ENCODE measurements around the gene FCHO2.

FCHO2 gene

DNA sequence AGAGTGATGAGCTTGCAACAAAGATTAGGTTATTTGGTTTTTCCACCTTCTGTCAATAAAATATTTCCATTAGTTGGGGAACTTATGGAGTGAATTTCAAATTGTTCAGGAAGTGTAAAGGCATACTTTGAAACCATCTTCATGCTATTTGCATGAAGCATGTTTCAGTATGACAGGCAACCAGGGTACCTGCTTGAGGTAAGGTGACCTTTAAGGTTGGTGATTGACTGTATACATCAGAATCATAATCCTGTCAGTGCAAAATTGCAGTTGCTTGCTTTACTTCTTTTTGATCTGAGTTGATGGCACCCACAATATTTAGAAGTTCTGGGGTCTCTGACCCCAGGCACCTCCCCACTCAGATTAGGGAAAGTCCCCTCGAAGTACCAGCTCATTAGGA lies 138.6 kb downstream of the FCHO2 start:
- no peak overlapping the region for H3K27ac ChIP-seq (ENCODE audit: low read length)
- peaks cover 3 to 12% of the 10 kb centered on the region in 2 donors for H3K9me3 ChIP-seq (ENCODE audit: control insufficient read depth in 1 of 2, low read length in 2 of 2)
- no peak overlapping the region for H3K4me3 ChIP-seq (ENCODE audit: low read depth in 1 of 2, low read length in 2 of 2)

DNA sequence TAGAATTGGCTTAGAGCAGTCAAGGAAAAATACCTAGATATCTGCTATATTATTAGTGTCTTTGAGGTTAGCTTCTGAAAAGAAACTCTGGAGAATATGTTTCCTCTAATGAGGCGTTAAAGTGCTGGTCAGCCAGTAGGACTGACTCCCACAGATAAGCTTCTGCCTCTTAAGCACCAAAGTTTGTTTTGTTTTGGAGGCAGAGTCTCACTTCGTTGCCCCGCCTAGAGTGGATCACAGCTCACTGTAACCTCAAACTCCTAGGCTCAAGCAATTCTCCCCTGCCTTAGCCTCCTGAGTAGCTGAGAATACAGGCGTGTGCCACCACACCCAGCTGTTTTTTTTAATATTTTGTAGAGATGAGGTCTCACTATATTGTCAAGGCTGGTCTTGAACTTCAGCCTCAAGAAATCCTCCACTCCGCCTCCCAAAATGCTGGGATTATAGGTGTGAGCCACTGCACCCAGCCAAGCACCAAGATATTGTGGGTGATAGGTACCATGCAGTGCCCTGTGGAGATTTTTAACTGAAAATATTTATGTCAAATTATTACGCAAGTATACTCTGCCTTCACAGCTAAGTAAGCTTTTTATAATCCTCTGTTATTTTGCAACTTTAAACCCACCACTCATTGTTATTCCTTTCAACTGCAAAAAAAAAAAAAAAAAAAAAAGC lies 139.9 kb downstream of the FCHO2 start:
- Histone ChIP-seq H3K27me3 (ENCODE audit: low read depth, low read length) (no peaks in the 10 kb centered on the region), H3K9me3 (ENCODE audit: control insufficient read depth in 1 of 2, low read length in 2 of 2) (peaks cover 3 to 12% of the 10 kb centered on the region in 2 donors), H3K4me3 (ENCODE audit: low read depth in 1 of 2, low read length in 2 of 2) (no peak overlapping the region), H3K27ac (ENCODE audit: low read length) (no peak overlapping the region), H3K36me3 (ENCODE audit: control insufficient read depth in 1 of 2, insufficient read depth in 2 of 2, low read length in 2 of 2) (peaks cover 0 to 12% of the 10 kb centered on the region in 2 donors), H3K4me1 (ENCODE audit: control insufficient read depth in 1 of 2, insufficient read depth in 2 of 2, low read length in 2 of 2) (no peaks in the 10 kb centered on the region)

More for the DNA sequence above, 138.6 kb downstream of the FCHO2 start:
- Histone ChIP-seq H3K36me3 (ENCODE audit: control insufficient read depth in 1 of 2, insufficient read depth in 2 of 2, low read length in 2 of 2) (peaks cover 0 to 12% of the 10 kb centered on the region in 2 donors), H3K27me3 (ENCODE audit: low read depth, low read length) (no peaks in the 10 kb centered on the region), H3K4me1 (ENCODE audit: control insufficient read depth in 1 of 2, insufficient read depth in 2 of 2, low read length in 2 of 2) (no peaks in the 10 kb centered on the region)

DNA sequence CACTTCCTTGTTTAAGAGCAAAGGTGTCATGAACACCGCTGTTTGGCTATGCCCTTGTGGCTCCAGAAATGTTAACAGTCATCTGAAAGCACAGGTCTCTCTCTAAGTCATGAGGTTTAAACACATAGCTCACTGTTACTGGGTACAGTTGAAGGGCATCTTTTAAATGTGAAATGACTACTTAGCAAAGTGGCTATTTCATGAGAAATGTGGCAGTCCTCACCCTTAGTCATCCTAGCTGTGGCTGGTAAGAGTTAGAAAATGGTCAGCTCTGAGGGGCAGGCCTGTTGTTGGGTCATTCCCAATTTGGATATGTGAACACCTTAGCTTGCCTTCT lies 140.4 kb downstream of the FCHO2 start:
- H3K36me3 ChIP-seq (ENCODE audit: control insufficient read depth in 1 of 2, insufficient read depth in 2 of 2, low read length in 2 of 2): peaks cover 0 to 8% of the 10 kb centered on the region in 2 donors
- H3K4me1 ChIP-seq (ENCODE audit: control insufficient read depth in 1 of 2, insufficient read depth in 2 of 2, low read length in 2 of 2): no peaks in the 10 kb centered on the region
- no peak overlapping the region for H3K27ac ChIP-seq (ENCODE audit: low read length)
- no peaks in the 10 kb centered on the region for H3K27me3 ChIP-seq (ENCODE audit: low read depth, low read length)
- no peak overlapping the region for H3K4me3 ChIP-seq (ENCODE audit: low read depth in 1 of 2, low read length in 2 of 2)
- peaks cover 3 to 12% of the 10 kb centered on the region in 2 donors for H3K9me3 ChIP-seq (ENCODE audit: control insufficient read depth in 1 of 2, low read length in 2 of 2)

DNA sequence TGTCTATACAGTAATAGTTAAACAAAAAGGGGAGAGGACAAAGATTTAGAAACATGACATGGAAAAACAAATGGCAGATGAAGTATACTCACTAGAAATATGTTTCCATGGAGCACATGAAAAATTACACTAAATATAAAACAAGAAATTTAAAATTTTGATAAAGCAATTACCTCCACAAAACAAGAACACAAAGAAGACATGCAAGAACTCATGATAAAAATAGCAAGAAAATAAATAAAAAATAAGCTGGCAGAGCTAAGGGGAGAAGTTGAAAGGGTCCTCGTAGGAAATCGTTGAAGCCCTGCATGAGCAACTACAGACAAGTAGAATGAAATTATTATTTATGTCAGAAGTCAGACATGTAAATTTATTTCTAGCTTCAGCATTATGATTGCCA lies 141.9 kb downstream of the FCHO2 start:
- H3K27me3 ChIP-seq (ENCODE audit: low read depth, low read length): no peaks in the 10 kb centered on the region
- H3K9me3 ChIP-seq (ENCODE audit: control insufficient read depth in 1 of 2, low read length in 2 of 2): peaks cover 3 to 12% of the 10 kb centered on the region in 2 donors
- no peaks in the 10 kb centered on the region for H3K36me3 ChIP-seq (ENCODE audit: control insufficient read depth in 1 of 2, insufficient read depth in 2 of 2, low read length in 2 of 2)
- H3K27ac ChIP-seq (ENCODE audit: low read length): no peak overlapping the region
- no peak overlapping the region for H3K4me3 ChIP-seq (ENCODE audit: low read depth in 1 of 2, low read length in 2 of 2)
- H3K4me1 ChIP-seq (ENCODE audit: control insufficient read depth in 1 of 2, insufficient read depth in 2 of 2, low read length in 2 of 2): no peaks in the 10 kb centered on the region

DNA sequence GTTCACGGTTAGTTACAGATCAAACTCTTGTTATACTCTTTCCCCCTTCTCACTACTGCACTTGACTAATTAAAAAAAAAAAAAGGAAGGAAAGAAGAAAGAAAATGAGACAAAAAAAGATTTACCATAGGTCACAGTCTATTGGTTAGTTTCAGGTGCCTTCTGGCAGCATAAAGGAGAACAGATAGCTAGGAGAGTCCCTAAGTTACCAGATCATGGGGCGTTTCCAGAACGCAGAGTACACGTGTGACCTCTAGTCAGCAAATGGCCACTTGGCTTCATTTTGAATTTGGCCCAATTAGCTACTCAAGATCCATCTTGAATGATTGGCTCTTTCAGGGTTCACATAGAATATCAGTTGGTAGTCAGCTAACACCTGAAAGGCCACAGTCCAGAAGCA lies 144.3 kb downstream of the FCHO2 start:
- Histone ChIP-seq H3K27me3 (ENCODE audit: low read depth, low read length) (no peaks in the 10 kb centered on the region), H3K27ac (ENCODE audit: low read length) (no peak overlapping the region), H3K4me1 (ENCODE audit: control insufficient read depth in 1 of 2, insufficient read depth in 2 of 2, low read length in 2 of 2) (no peaks in the 10 kb centered on the region), H3K9me3 (ENCODE audit: control insufficient read depth in 1 of 2, low read length in 2 of 2) (peaks cover 3 to 12% of the 10 kb centered on the region in 2 donors), H3K4me3 (ENCODE audit: low read depth in 1 of 2, low read length in 2 of 2) (no peak overlapping the region), H3K36me3 (ENCODE audit: control insufficient read depth in 1 of 2, insufficient read depth in 2 of 2, low read length in 2 of 2) (no peaks in the 10 kb centered on the region)

DNA sequence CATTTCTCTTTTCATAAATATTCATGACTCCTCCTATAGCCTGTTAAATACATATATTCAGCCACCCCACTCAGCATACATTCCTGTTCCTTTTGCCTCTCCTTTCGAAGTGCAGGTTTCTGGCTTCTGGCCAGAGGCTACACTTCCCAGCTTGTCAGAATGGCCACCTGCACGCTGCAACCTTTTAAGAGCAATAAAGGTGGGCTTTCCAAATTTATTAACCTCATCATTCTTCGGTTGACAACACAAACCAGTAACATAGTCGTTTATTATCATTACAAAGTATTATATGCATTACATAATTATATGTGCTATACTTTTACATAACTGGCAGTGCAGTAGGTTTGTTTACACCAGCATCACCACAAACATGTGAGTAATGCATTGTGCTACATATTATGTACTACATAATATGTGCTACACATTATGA lies 148.0 kb downstream of the FCHO2 start:
- no peak overlapping the region for H3K27ac ChIP-seq (ENCODE audit: low read length)
- H3K27me3 ChIP-seq (ENCODE audit: low read depth, low read length): no peaks in the 10 kb centered on the region
- no peak overlapping the region for H3K4me3 ChIP-seq (ENCODE audit: low read depth in 1 of 2, low read length in 2 of 2)
- no peaks in the 10 kb centered on the region for H3K4me1 ChIP-seq (ENCODE audit: control insufficient read depth in 1 of 2, insufficient read depth in 2 of 2, low read length in 2 of 2)
- H3K9me3 ChIP-seq (ENCODE audit: control insufficient read depth in 1 of 2, low read length in 2 of 2): peaks cover 0 to 4% of the 10 kb centered on the region in 2 donors
- H3K36me3 ChIP-seq (ENCODE audit: control insufficient read depth in 1 of 2, insufficient read depth in 2 of 2, low read length in 2 of 2): no peaks in the 10 kb centered on the region

DNA sequence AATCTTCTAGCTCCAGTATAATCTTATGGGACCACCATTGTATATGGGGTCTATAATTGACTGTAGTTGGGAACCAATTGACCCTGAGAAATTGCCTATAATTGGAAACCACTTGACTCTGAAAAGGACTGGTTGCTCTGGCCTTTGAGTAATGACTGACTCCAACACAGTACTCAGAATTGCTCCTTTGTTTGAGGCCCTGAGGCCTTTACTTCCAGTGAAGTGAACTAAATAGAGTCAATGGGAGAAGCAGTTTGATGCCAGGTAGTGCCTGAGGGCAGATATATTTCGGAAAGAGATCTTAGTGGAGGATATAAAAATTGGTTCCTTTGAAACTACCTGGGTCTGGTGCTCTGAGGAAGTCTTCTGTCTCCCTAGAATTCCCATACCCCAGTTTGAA lies 148.5 kb downstream of the FCHO2 start:
- Histone ChIP-seq H3K36me3 (ENCODE audit: control insufficient read depth in 1 of 2, insufficient read depth in 2 of 2, low read length in 2 of 2) (no peaks in the 10 kb centered on the region), H3K27ac (ENCODE audit: low read length) (no peak overlapping the region), H3K4me3 (ENCODE audit: low read depth in 1 of 2, low read length in 2 of 2) (no peak overlapping the region), H3K27me3 (ENCODE audit: low read depth, low read length) (no peaks in the 10 kb centered on the region), H3K4me1 (ENCODE audit: control insufficient read depth in 1 of 2, insufficient read depth in 2 of 2, low read length in 2 of 2) (no peaks in the 10 kb centered on the region), H3K9me3 (ENCODE audit: control insufficient read depth in 1 of 2, low read length in 2 of 2) (peaks cover 0 to 4% of the 10 kb centered on the region in 2 donors)

DNA sequence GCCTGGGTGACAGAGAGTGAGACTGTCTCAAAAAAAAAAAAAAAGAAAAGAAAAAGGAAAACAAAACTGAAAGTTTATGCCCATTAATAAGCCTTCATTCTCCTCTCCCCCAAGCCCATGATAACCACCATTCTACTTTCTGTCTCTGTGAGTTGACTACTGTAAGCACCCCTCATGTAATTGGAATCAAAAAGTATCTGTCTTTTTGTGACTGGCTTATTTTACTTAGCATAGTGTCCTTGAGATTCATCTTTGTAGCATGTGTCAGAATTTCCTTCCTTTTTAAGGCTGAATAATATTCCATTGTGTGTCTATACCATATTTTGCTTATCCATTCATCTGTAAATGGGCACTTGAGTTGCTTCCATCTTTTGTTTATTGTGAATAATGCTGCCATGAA lies 150.5 kb downstream of the FCHO2 start:
- no peaks in the 10 kb centered on the region for H3K4me1 ChIP-seq (ENCODE audit: control insufficient read depth in 1 of 2, insufficient read depth in 2 of 2, low read length in 2 of 2)
- peaks cover 0 to 4% of the 10 kb centered on the region in 2 donors for H3K9me3 ChIP-seq (ENCODE audit: control insufficient read depth in 1 of 2, low read length in 2 of 2)

DNA sequence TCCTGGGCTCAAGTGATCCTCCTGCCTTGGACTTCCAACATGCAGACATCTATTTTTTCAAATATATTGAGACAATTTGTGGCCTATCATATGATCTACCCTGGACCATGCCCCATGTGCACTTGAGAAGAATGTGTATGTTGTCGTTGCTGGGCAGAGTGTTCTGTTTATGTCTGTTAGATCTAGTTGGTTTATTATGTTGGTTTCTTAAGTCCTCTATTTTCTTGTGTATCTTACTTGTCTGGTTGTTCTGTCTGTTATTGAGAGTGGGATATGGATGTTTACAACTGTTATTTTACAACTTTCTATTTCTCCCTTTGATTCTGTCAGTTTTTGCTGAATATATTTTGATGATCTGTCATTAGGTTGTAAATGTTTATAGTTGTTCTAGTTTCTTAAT lies 154.3 kb downstream of the FCHO2 start:
- Histone ChIP-seq H3K27ac (ENCODE audit: low read length) (no peak overlapping the region), H3K9me3 (ENCODE audit: control insufficient read depth in 1 of 2, low read length in 2 of 2) (peaks cover 0 to 4% of the 10 kb centered on the region in 2 donors), H3K27me3 (ENCODE audit: low read depth, low read length) (no peaks in the 10 kb centered on the region), H3K4me1 (ENCODE audit: control insufficient read depth in 1 of 2, insufficient read depth in 2 of 2, low read length in 2 of 2) (no peaks in the 10 kb centered on the region), H3K4me3 (ENCODE audit: low read depth in 1 of 2, low read length in 2 of 2) (no peak overlapping the region), H3K36me3 (ENCODE audit: control insufficient read depth in 1 of 2, insufficient read depth in 2 of 2, low read length in 2 of 2) (no peaks in the 10 kb centered on the region)

More for the DNA sequence above, 150.5 kb downstream of the FCHO2 start:
- no peak overlapping the region for H3K27ac ChIP-seq (ENCODE audit: low read length)
- no peaks in the 10 kb centered on the region for H3K27me3 ChIP-seq (ENCODE audit: low read depth, low read length)
- no peaks in the 10 kb centered on the region for H3K36me3 ChIP-seq (ENCODE audit: control insufficient read depth in 1 of 2, insufficient read depth in 2 of 2, low read length in 2 of 2)
- H3K4me3 ChIP-seq (ENCODE audit: low read depth in 1 of 2, low read length in 2 of 2): no peak overlapping the region

DNA sequence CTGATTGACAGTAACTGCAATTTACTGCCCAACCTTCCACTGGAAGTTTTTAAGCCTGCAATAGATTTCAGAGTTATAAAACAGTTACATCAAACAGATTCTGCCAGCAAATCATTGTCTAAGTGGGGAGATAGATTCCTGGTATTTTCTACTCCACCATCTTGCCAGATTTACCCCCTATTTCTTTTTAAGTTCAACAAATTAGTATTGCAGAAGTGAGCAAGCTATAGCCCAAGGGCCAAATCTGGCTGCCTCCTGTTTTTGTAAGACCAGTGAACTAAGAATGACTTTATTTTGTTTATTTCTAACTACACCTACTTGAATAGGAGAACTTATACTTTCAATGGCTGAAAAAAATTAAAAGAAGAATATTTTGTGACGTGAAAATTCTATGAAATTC lies 155.7 kb downstream of the FCHO2 start:
- Histone ChIP-seq H3K9me3 (ENCODE audit: control insufficient read depth in 1 of 2, low read length in 2 of 2) (peaks cover 0 to 4% of the 10 kb centered on the region in 2 donors), H3K4me3 (ENCODE audit: low read depth in 1 of 2, low read length in 2 of 2) (no peak overlapping the region)

DNA sequence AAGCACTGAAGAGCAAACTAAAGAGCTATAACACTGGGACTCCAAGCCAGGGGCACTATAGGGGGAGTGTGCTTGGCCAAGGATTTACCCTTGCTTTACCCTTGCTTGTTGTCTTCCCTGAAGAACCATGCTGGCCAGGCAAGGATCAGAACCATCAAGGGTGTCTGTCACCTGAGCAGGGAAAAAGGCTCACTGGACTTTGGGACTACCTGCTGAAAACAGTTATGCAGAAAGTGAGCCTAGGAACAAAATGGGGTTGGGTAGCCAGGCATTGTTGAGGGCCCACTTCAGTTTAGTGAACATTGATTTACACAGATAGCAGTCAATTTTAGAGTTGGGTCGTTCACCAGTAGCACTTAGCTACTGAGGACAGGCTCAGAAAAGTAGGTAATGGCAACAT lies 156.5 kb downstream of the FCHO2 start:
- no peaks in the 10 kb centered on the region for H3K27me3 ChIP-seq (ENCODE audit: low read depth, low read length)
- H3K9me3 ChIP-seq (ENCODE audit: control insufficient read depth in 1 of 2, low read length in 2 of 2): peaks cover 3 to 4% of the 10 kb centered on the region in 2 donors
- H3K27ac ChIP-seq (ENCODE audit: low read length): no peak overlapping the region
- H3K4me1 ChIP-seq (ENCODE audit: control insufficient read depth in 1 of 2, insufficient read depth in 2 of 2, low read length in 2 of 2): no peaks in the 10 kb centered on the region
- no peaks in the 10 kb centered on the region for H3K36me3 ChIP-seq (ENCODE audit: control insufficient read depth in 1 of 2, insufficient read depth in 2 of 2, low read length in 2 of 2)
- no peak overlapping the region for H3K4me3 ChIP-seq (ENCODE audit: low read depth in 1 of 2, low read length in 2 of 2)

More for the DNA sequence above, 155.7 kb downstream of the FCHO2 start:
- no peaks in the 10 kb centered on the region for H3K36me3 ChIP-seq (ENCODE audit: control insufficient read depth in 1 of 2, insufficient read depth in 2 of 2, low read length in 2 of 2)
- no peaks in the 10 kb centered on the region for H3K27me3 ChIP-seq (ENCODE audit: low read depth, low read length)
- H3K27ac ChIP-seq (ENCODE audit: low read length): no peak overlapping the region
- H3K4me1 ChIP-seq (ENCODE audit: control insufficient read depth in 1 of 2, insufficient read depth in 2 of 2, low read length in 2 of 2): no peaks in the 10 kb centered on the region

All from muscle layer of duodenum (tissue), 2 donors.